WTC11 (cell line): ENCODE results near the gene SLC6A2. TPM values are rescaled to one million over a fixed set of nuclear protein-coding genes. Genes with fewer than 3 reads are reported as not detected.

Experiments used
- ATAC-seq: fragments of 200-7000 bp; cut with Tn5 transposase; 2 replicates; pipeline ENCODE4 v1.10.0; 2021; ENCODE audit warnings: mild to moderate bottlenecking, moderate library complexity
- CTCF ChIA-PET: fragments of 300-600 bp; sonication (Branson Sonifier 250); formaldehyde crosslinking; loops from one replicate; lab custom pipeline; 2021; ENCODE audit warnings: antibody characterized with exemption; lab: Charles Lee
- POLR2A ChIA-PET: fragments of 350-600 bp; sonication (Branson Sonifier 250); formaldehyde crosslinking; loops from one replicate; lab custom pipeline; 2021; ENCODE audit warnings: antibody characterized with exemption; lab: Charles Lee
- DNase-seq: peaks from one replicate; pipeline ENCODE4 v3.0.0; 2021; ENCODE audit warnings: low spot score
- H3K27ac Mint-ChIP-seq: 2 replicates; pipeline ENCODE4 v1.8.0; 2021; ENCODE audit warnings: mixed read lengths
- H3K27me3 Mint-ChIP-seq: 2 replicates; pipeline ENCODE4 v1.8.0; 2021; ENCODE audit warnings: low read depth, mild to moderate bottlenecking, moderate library complexity, mixed read lengths
- H3K36me3 Mint-ChIP-seq: 2 replicates; pipeline ENCODE4 v1.8.0; 2021; ENCODE audit warnings: mixed read lengths
- H3K4me1 Mint-ChIP-seq: 2 replicates; pipeline ENCODE4 v1.8.0; 2022; ENCODE audit warnings: mixed read lengths
- H3K4me3 Mint-ChIP-seq: 2 replicates; pipeline ENCODE4 v1.8.0; 2021; ENCODE audit warnings: mild to moderate bottlenecking, moderate library complexity, mixed read lengths
- H3K9me3 Mint-ChIP-seq: 2 replicates; pipeline ENCODE4 v1.8.0; 2021; ENCODE audit warnings: mixed read lengths
- ATF1 ChIP-seq: sonication (generic); formaldehyde crosslinking; IDR thresholded peaks from 2 replicates; pipeline ENCODE4 v1.8.1; 2023; ENCODE audit warnings: mild to moderate bottlenecking, moderate library complexity, missing genetic modification reagents
- JAZF1 ChIP-seq: fragments of 250-450 bp; sonication (Bioruptor Pico); IDR thresholded peaks from 2 replicates; pipeline ENCODE4 v1.9.0; 2021; ENCODE audit warnings: moderate library complexity, mild to moderate bottlenecking, inconsistent platforms
- JUN ChIP-seq: sonication (generic); formaldehyde crosslinking; IDR thresholded peaks from 2 replicates; pipeline ENCODE4 v1.8.0; 2023; ENCODE audit warnings: mild to moderate bottlenecking, missing genetic modification reagents
- MXD4 ChIP-seq: fragments of 250-450 bp; sonication (Bioruptor Pico); IDR thresholded peaks from 2 replicates; pipeline ENCODE4 v1.8.0; 2021; ENCODE audit warnings: mild to moderate bottlenecking, moderate library complexity, borderline replicate concordance
- NFYB ChIP-seq: sonication (generic); formaldehyde crosslinking; conservative IDR thresholded peaks from 2 replicates; pipeline ENCODE4 v1.8.0; 2022; ENCODE audit warnings: low read depth, missing genetic modification reagents
- TEAD1 ChIP-seq: sonication (generic); formaldehyde crosslinking; IDR thresholded peaks from 2 replicates; pipeline ENCODE4 v1.8.0; 2022; ENCODE audit warnings: mild to moderate bottlenecking, missing genetic modification reagents
- TEAD4 ChIP-seq: sonication (generic); formaldehyde crosslinking; IDR thresholded peaks from 2 replicates; pipeline ENCODE4 v1.8.0; 2022; ENCODE audit warnings: mild to moderate bottlenecking, missing genetic modification reagents
- ZNF138 ChIP-seq: sonication (generic); formaldehyde crosslinking; conservative IDR thresholded peaks from 2 replicates; pipeline ENCODE4 v1.8.1; 2022; ENCODE audit warnings: mild to moderate bottlenecking, moderate library complexity, missing genetic modification reagents
- ZNF317 ChIP-seq: sonication (generic); formaldehyde crosslinking; IDR thresholded peaks from 2 replicates; pipeline ENCODE4 v1.8.1; 2023; ENCODE audit warnings: low read depth, mild to moderate bottlenecking, moderate library complexity, missing genetic modification reagents, borderline replicate concordance
- ZNF396 ChIP-seq: fragments of 250-450 bp; sonication (Bioruptor Pico); IDR thresholded peaks from 2 replicates; pipeline ENCODE4 v1.8.0; 2021; ENCODE audit warnings: mild to moderate bottlenecking, moderate library complexity, borderline replicate concordance
- ZNF671 ChIP-seq: fragments of 250-450 bp; sonication (Bioruptor Pico); IDR thresholded peaks from 2 replicates; pipeline ENCODE4 v1.8.0; 2021; ENCODE audit warnings: mild to moderate bottlenecking
- total RNA-seq: library from RNA; stranded (reverse); gene quantifications from 3 replicates; pipeline ENCODE4 v1.2.3, GENCODE V29; 2021
- TF ChIP-seq, protein P1 (sequence below): sonication (generic); formaldehyde crosslinking; IDR thresholded peaks from 2 replicates; pipeline ENCODE4 v1.8.1; 2022; ENCODE audit warnings: mild to moderate bottlenecking, missing genetic modification reagents, moderate library complexity, borderline replicate concordance
- TF ChIP-seq, protein P2 (sequence below): sonication (generic); formaldehyde crosslinking; IDR thresholded peaks from 2 replicates; pipeline ENCODE4 v1.8.1; 2023; ENCODE audit warnings: mild to moderate bottlenecking, moderate library complexity, missing genetic modification reagents
- TF ChIP-seq, protein P3 (sequence below): sonication (generic); formaldehyde crosslinking; IDR thresholded peaks from 2 replicates; pipeline ENCODE4 v1.8.0; 2022; ENCODE audit warnings: missing genetic modification reagents
- TF ChIP-seq, protein P4 (sequence below): sonication (generic); formaldehyde crosslinking; IDR thresholded peaks from 2 replicates; pipeline ENCODE4 v1.8.1; 2023; ENCODE audit warnings: mild to moderate bottlenecking, missing genetic modification reagents, moderate library complexity
- TF ChIP-seq, protein P5 (sequence below): fragments of 250-450 bp; sonication (Bioruptor Pico); IDR thresholded peaks from 2 replicates; pipeline ENCODE4 v1.9.0; 2021; ENCODE audit warnings: mild to moderate bottlenecking, borderline replicate concordance
- TF ChIP-seq, protein P6 (sequence below): sonication (generic); formaldehyde crosslinking; IDR thresholded peaks from 2 replicates; pipeline ENCODE4 v1.8.1; 2023; ENCODE audit warnings: mild to moderate bottlenecking, missing genetic modification reagents
- TF ChIP-seq, protein P7 (sequence below): sonication (generic); formaldehyde crosslinking; conservative IDR thresholded peaks from 2 replicates; pipeline ENCODE4 v1.8.1; 2022; ENCODE audit warnings: mild to moderate bottlenecking, missing genetic modification reagents
- TF ChIP-seq, protein P8 (sequence below): fragments of 250-450 bp; sonication (Bioruptor Pico); IDR thresholded peaks from 2 replicates; pipeline ENCODE4 v1.8.0; 2021; ENCODE audit warnings: mild to moderate bottlenecking
- TF ChIP-seq, protein P9 (sequence below): sonication (generic); formaldehyde crosslinking; IDR thresholded peaks from 2 replicates; pipeline ENCODE4 v1.8.0; 2022; ENCODE audit warnings: mild to moderate bottlenecking, missing genetic modification reagents

The SLC6A2 gene
- total RNA-seq, 1 experiment from 2014 or later: 0.20 TPM

DNA sequence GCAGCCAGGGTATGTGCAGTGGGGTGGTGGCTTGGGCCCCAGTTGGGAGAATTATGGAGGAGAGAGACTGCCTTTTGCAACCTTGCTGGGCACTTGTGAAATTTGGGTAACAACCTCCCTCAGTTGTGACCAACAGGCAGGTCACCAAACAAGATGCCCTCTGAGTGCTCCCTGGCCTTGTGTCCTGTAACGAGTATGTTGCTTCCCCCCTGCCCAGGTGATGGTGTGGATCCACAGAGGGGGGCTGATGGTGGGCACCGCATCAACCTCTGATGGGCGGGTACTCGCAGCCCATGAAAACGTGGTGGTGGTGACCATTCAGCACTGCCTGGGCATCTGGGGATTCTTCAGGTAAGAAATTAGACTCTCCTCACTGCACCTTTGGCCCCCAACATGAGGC, 74.3 kb downstream of the SLC6A2 start:
- ChIA-PET POLR2A (no interaction called here), CTCF (no interaction called here)
- Mint-ChIP-seq H3K4me3 (no peak overlapping the region), H3K36me3 (no peaks in the 10 kb centered on the region), H3K4me1 (no peaks in the 10 kb centered on the region)
- no peak for ATAC-seq
- TF ChIP-seq TEAD1 (CRISPR knock-in tag) (no peak), ZNF396 (CRISPR knock-in tag) (no peak), ZNF138 (CRISPR knock-in tag) (no peak), TEAD4 (CRISPR knock-in tag) (no peak), ZNF317 (CRISPR knock-in tag) (no peak), NFYB (no peak)
- TF ChIP-seq, protein P1, sequence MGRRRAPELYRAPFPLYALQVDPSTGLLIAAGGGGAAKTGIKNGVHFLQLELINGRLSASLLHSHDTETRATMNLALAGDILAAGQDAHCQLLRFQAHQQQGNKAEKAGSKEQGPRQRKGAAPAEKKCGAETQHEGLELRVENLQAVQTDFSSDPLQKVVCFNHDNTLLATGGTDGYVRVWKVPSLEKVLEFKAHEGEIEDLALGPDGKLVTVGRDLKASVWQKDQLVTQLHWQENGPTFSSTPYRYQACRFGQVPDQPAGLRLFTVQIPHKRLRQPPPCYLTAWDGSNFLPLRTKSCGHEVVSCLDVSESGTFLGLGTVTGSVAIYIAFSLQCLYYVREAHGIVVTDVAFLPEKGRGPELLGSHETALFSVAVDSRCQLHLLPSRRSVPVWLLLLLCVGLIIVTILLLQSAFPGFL (CRISPR knock-in tag): no peak
- TF ChIP-seq, protein P2, sequence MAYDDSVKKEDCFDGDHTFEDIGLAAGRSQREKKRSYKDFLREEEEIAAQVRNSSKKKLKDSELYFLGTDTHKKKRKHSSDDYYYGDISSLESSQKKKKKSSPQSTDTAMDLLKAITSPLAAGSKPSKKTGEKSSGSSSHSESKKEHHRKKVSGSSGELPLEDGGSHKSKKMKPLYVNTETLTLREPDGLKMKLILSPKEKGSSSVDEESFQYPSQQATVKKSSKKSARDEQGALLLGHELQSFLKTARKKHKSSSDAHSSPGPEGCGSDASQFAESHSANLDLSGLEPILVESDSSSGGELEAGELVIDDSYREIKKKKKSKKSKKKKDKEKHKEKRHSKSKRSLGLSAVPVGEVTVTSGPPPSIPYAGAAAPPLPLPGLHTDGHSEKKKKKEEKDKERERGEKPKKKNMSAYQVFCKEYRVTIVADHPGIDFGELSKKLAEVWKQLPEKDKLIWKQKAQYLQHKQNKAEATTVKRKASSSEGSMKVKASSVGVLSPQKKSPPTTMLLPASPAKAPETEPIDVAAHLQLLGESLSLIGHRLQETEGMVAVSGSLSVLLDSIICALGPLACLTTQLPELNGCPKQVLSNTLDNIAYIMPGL: no peak
- TF ChIP-seq, protein P3, sequence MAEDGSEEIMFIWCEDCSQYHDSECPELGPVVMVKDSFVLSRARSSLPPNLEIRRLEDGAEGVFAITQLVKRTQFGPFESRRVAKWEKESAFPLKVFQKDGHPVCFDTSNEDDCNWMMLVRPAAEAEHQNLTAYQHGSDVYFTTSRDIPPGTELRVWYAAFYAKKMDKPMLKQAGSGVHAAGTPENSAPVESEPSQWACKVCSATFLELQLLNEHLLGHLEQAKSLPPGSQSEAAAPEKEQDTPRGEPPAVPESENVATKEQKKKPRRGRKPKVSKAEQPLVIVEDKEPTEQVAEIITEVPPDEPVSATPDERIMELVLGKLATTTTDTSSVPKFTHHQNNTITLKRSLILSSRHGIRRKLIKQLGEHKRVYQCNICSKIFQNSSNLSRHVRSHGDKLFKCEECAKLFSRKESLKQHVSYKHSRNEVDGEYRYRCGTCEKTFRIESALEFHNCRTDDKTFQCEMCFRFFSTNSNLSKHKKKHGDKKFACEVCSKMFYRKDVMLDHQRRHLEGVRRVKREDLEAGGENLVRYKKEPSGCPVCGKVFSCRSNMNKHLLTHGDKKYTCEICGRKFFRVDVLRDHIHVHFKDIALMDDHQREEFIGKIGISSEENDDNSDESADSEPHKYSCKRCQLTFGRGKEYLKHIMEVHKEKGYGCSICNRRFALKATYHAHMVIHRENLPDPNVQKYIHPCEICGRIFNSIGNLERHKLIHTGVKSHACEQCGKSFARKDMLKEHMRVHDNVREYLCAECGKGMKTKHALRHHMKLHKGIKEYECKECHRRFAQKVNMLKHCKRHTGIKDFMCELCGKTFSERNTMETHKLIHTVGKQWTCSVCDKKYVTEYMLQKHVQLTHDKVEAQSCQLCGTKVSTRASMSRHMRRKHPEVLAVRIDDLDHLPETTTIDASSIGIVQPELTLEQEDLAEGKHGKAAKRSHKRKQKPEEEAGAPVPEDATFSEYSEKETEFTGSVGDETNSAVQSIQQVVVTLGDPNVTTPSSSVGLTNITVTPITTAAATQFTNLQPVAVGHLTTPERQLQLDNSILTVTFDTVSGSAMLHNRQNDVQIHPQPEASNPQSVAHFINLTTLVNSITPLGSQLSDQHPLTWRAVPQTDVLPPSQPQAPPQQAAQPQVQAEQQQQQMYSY (CRISPR knock-in tag): no peak
- TF ChIP-seq, protein P4, sequence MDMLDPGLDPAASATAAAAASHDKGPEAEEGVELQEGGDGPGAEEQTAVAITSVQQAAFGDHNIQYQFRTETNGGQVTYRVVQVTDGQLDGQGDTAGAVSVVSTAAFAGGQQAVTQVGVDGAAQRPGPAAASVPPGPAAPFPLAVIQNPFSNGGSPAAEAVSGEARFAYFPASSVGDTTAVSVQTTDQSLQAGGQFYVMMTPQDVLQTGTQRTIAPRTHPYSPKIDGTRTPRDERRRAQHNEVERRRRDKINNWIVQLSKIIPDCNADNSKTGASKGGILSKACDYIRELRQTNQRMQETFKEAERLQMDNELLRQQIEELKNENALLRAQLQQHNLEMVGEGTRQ (CRISPR knock-in tag): no peak
- TF ChIP-seq, protein P5, sequence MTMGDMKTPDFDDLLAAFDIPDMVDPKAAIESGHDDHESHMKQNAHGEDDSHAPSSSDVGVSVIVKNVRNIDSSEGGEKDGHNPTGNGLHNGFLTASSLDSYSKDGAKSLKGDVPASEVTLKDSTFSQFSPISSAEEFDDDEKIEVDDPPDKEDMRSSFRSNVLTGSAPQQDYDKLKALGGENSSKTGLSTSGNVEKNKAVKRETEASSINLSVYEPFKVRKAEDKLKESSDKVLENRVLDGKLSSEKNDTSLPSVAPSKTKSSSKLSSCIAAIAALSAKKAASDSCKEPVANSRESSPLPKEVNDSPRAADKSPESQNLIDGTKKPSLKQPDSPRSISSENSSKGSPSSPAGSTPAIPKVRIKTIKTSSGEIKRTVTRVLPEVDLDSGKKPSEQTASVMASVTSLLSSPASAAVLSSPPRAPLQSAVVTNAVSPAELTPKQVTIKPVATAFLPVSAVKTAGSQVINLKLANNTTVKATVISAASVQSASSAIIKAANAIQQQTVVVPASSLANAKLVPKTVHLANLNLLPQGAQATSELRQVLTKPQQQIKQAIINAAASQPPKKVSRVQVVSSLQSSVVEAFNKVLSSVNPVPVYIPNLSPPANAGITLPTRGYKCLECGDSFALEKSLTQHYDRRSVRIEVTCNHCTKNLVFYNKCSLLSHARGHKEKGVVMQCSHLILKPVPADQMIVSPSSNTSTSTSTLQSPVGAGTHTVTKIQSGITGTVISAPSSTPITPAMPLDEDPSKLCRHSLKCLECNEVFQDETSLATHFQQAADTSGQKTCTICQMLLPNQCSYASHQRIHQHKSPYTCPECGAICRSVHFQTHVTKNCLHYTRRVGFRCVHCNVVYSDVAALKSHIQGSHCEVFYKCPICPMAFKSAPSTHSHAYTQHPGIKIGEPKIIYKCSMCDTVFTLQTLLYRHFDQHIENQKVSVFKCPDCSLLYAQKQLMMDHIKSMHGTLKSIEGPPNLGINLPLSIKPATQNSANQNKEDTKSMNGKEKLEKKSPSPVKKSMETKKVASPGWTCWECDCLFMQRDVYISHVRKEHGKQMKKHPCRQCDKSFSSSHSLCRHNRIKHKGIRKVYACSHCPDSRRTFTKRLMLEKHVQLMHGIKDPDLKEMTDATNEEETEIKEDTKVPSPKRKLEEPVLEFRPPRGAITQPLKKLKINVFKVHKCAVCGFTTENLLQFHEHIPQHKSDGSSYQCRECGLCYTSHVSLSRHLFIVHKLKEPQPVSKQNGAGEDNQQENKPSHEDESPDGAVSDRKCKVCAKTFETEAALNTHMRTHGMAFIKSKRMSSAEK (CRISPR knock-in tag): no peak
- TF ChIP-seq, all 79 proteins: peak for 0
- no peak for DNase-seq
- H3K27me3 Mint-ChIP-seq: no peaks in the 10 kb centered on the region
- peaks cover 15% of the 10 kb centered on the region for H3K9me3 Mint-ChIP-seq
- no peak overlapping the region for H3K27ac Mint-ChIP-seq

DNA sequence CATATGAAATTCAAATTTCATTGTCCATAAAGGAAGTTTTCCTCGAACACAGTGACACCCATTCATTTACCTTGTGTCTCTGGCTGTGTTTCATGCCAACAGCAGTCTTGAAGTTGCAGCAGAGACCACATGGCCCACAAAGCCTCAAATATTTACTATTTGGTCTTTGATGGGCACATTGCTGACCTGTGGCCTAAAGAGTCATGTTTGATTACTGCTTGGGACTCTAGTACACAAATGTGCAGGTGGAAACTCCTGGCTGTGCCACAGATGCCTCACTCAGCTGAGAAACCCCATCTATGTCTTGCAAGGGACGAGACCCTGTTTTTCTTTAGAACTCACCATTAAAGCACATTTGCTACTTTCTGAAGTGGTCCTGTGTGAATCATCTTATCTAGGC, 76.7 kb downstream of the SLC6A2 start:
- no peaks in the 10 kb centered on the region; the same call in 1 of the 2 replicates for H3K27me3 Mint-ChIP-seq
- ChIA-PET POLR2A (no interaction called here), CTCF (no interaction called here)
- ATAC-seq: no peak
- H3K4me1 Mint-ChIP-seq: no peaks in the 10 kb centered on the region
- no peak overlapping the region for H3K27ac Mint-ChIP-seq
- no peak for DNase-seq
- peaks cover 15% of the 10 kb centered on the region for H3K9me3 Mint-ChIP-seq
- no peaks in the 10 kb centered on the region for H3K36me3 Mint-ChIP-seq
- TF ChIP-seq, protein P6, sequence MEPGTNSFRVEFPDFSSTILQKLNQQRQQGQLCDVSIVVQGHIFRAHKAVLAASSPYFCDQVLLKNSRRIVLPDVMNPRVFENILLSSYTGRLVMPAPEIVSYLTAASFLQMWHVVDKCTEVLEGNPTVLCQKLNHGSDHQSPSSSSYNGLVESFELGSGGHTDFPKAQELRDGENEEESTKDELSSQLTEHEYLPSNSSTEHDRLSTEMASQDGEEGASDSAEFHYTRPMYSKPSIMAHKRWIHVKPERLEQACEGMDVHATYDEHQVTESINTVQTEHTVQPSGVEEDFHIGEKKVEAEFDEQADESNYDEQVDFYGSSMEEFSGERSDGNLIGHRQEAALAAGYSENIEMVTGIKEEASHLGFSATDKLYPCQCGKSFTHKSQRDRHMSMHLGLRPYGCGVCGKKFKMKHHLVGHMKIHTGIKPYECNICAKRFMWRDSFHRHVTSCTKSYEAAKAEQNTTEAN (CRISPR knock-in tag): no peak
- TF ChIP-seq, protein P7, sequence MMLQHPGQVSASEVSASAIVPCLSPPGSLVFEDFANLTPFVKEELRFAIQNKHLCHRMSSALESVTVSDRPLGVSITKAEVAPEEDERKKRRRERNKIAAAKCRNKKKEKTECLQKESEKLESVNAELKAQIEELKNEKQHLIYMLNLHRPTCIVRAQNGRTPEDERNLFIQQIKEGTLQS: no peak
- TF ChIP-seq ATF1 (CRISPR knock-in tag) (no peak), ZNF671 (CRISPR knock-in tag) (no peak), MXD4 (CRISPR knock-in tag) (no peak), JUN (CRISPR knock-in tag) (no peak), JAZF1 (no peak)
- TF ChIP-seq, protein P8, sequence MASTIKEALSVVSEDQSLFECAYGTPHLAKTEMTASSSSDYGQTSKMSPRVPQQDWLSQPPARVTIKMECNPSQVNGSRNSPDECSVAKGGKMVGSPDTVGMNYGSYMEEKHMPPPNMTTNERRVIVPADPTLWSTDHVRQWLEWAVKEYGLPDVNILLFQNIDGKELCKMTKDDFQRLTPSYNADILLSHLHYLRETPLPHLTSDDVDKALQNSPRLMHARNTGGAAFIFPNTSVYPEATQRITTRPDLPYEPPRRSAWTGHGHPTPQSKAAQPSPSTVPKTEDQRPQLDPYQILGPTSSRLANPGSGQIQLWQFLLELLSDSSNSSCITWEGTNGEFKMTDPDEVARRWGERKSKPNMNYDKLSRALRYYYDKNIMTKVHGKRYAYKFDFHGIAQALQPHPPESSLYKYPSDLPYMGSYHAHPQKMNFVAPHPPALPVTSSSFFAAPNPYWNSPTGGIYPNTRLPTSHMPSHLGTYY (CRISPR knock-in tag): no peak
- TF ChIP-seq, protein P9, sequence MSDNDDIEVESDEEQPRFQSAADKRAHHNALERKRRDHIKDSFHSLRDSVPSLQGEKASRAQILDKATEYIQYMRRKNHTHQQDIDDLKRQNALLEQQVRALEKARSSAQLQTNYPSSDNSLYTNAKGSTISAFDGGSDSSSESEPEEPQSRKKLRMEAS: no peak
- no peak overlapping the region for H3K4me3 Mint-ChIP-seq
